ENCODE data around the gene DUOXA1.
"Not testable (repeated sequence)": the region's sequence is repeated elsewhere in the genome, so short reads cannot be mapped to it uniquely, and the experiment has no call there.

DUOXA1 gene

DNA sequence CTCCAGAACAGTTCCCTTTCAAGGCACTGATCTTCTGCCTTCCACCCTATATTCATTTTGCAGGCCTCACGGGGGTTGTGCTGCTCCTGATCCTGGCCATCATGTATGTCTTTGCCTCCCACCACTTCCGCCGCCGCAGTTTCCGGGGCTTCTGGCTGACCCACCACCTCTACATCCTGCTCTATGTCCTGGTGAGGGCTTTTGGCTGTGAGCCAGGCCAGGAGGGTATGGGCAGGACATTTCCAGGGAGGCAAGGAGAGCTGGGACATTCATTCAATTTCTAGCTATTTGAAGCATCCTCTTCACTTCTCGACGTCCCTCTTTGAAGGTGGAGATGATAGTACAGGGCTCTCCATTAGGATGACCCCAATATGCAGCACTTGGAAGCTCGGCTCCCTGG lies 26.1 kb upstream of the DUOXA1 start:
- in situ Hi-C loops (cut with MboI; ENCODE audit: low sequenced_read_pairs) = loop anchor here (25.0 kb wide), 1 partner anchor 457 kb away; no protein-coding TSS in a partner anchor

DNA sequence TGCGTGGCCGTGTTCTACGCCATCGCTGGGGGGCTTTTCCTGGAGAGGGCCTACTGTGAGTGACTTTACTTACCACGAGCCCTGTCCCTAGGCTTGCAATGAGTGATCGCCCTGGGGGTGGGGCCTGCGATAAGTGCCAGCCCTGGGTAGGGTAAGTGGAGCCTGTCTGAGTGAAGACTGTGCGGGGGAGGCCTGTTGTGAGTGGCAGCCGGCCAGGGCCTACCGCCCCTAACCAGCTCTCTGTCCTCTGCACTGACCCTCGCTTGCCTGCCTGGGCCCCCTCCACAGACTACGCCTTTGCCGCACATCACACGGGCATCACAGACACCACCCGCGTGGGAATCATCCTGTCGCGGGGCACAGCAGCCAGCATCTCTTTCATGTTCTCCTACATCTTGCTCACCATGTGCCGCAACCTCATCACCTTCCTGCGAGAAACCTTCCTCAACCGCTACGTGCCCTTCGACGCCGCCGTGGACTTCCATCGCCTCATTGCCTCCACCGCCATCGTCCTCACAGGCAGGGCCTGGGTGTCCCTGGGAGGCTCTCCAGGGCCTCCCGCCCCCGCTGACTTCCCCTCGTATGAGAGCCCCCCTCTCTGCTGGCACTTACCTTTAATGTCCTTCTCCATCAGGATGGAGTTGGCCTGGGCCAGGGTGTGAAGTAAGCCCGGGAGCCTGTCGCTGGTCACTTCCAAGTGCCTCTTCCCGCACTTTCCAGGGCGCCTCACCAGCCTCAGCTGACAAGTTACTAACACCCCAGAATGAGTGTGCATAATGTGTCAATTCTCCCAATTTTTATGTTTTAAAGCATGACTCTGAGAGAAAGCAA lies 22.5 kb upstream of the DUOXA1 start:
- in situ Hi-C loops (cut with MboI; ENCODE audit: low sequenced_read_pairs) = loop anchor here (25.0 kb wide), 1 partner anchor 460 kb away; no protein-coding TSS in a partner anchor

DNA sequence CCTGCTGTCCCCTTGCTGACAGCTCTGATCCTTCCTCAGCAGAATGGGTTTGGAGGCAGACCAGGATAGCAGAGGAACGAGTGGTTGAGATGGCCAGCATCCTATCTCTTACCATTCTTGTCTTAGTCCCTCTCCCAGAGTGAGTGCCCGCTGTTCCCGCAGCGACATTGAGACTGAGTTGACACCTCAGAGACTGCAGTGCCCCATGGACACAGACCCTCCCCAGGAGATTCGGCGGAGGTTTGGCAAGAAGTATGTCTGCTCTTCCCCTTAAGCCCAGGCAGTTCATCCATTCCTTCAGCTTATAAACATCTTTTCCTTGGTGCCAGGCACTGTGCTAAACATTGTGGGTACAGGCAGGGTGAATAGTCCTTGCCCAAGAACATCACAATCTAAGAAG lies 21.3 kb upstream of the DUOXA1 start:
- in situ Hi-C loops (cut with MboI; ENCODE audit: low sequenced_read_pairs) = loop anchor here (25.0 kb wide), 1 partner anchor 461 kb away; no protein-coding TSS in a partner anchor

DNA sequence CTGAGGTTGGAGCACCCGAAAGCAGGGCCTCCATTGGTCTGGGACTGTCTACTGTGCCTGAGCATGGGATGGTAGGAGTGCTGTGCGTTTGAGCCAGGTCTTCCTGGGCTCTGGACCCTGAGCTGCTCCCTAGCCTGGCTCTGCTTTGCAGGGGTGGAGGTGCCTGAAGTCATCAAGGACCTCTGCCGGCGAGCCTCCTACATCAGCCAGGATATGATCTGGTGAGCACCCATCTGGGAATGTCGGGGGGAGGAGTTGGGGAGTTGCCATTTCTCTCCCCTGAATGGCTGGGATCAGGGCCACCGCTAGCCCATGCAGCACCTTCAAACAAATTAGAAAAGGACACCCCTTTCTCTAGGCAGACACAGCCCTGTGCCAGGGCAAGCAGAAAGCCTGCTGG lies 20.8 kb upstream of the DUOXA1 start:
- in situ Hi-C loops (cut with MboI; ENCODE audit: low sequenced_read_pairs) = loop anchor here (25.0 kb wide), 1 partner anchor 462 kb away; no protein-coding TSS in a partner anchor

DNA sequence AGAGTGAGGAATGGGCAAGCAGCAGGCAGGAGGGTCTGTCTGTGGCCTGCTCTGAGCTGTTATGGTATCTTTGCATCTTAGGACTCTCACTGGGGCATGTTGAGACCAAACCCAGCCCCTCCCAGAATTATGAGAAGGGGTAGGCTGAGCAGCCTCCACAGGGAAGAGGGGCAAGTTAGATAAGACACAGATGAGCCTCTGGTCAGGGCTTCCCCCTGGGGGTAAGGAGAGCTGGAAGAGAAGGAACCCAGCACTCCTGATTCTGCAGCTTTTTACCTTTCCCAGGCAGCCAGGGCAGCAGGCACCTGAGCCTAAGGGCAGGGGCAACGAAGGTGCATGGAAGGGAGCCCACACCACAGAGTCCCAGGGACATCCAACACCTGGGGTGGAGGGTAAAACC lies 19.4 kb upstream of the DUOXA1 start:
- in situ Hi-C loops (cut with MboI; ENCODE audit: low sequenced_read_pairs) = no loop called here

DNA sequence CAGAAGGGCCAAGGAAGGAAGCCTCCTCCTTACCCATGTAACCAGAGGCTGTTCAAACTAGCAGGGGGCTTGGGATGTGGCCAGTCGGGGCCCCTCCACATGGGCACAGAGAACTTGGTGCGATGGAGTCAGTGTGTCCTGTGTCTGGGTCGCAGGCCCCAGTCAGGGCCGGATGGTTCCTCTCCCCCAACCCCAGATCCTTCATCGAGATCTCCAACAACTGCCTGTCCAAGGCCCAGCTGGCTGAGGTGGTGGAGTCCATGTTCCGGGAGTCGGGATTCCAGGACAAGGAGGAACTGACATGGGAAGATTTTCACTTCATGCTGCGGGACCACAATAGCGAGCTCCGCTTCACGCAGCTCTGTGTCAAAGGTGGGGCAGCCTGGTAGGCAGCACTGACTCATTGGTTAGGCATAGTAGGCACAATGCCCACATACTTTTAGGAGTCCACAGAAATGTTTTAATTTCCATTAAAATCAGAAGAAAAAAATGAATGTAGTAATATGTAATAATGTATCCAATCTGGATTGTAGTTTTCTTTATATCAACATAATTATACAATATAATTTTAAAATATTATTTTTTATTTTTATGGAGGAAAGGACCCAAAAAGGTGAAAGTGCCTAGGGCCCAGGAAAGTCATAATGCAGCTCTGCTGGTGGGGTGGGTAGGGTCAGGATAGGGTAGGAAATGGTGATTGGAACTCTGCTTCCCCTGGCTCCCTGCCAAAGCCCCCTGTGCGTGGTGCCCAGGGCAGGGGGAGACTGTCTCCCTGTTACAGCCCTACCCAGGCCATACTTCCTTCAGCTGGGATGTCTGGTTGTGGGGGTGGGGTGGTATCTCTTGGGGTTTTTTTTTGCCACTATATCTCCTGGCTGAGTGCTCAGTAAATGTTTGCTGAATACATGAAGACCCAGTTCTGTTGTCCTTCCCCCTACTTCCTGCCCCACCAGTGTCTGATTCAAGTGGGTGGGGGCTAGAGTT lies 18.7 kb upstream of the DUOXA1 start:
- in situ Hi-C loops (cut with MboI; ENCODE audit: low sequenced_read_pairs) = no loop called here

DNA sequence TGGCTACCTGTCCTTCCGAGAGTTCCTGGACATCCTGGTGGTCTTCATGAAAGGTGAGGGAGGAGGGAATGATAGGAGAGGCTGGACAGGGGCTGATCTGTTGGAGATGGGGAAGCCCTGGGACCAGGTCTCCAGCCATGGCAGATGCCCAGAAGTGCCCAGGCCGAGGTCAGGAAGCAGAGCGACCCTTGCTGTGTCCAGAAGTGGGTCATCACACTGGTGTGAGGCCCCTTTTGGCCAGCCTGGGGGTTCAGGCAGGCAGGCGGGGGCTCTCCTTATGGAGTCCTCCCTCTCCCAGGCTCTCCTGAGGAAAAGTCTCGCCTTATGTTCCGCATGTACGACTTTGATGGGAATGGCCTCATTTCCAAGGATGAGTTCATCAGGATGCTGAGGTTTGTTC lies 17.9 kb upstream of the DUOXA1 start:
- in situ Hi-C loops (cut with MboI; ENCODE audit: low sequenced_read_pairs) = no loop called here

DNA sequence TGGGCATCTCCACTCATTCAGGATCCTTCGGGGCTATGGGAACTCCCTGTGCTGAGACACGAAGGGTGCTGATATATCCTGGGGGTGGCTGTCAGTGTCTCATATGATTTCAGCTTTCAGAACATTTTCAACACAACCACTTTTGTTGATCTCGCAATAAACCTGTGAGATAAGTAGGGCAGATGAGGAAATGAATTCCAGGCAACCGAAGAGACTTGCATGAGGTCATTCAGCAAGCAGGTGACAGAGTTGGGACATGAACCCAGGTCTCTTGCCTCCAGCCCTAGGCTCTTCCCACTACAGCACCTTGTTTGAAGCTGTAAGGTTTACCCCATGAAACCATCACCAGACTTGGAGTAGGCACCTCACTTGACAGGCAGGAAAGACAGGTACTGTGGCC lies 16.7 kb upstream of the DUOXA1 start:
- in situ Hi-C loops (cut with MboI; ENCODE audit: low sequenced_read_pairs) = no loop called here

DNA sequence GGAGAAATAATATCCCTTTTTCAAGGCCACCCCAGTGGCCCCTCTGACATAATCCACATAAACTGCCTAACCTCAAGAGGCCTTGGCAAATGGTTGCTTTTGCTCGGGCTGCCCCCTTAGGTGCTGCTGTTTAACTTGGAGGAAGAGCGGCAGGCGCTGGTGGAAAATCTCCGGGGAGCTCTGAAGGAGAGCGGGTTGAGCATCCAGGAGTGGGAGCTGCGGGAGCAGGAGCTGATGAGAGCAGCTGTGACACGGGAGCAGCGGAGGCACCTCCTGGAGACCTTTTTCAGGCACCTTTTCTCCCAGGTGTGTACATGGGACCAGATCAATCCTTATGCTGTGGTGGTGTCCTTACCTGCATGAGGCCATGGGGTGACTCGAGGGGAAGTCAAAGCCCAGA lies 15.1 kb upstream of the DUOXA1 start:
- in situ Hi-C loops (cut with MboI; ENCODE audit: low sequenced_read_pairs) = no loop called here

DNA sequence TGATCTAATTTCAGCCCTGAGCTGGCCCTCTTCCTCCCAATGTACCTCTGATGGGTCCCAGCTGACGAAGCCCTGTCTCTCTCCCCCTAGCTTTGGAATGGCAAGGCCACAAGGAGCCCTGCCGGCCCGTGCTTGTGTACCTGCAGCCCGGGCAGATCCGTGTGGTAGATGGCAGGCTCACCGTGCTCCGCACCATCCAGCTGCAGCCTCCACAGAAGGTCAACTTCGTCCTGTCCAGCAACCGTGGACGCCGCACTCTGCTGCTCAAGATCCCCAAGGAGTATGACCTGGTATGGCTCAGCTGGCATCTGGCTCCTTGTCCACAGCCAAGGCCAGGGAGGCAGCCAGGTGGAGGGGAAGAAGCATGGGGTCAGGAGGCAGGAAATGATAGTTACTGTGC lies 14.3 kb upstream of the DUOXA1 start:
- in situ Hi-C loops (cut with MboI; ENCODE audit: low sequenced_read_pairs) = no loop called here

DNA sequence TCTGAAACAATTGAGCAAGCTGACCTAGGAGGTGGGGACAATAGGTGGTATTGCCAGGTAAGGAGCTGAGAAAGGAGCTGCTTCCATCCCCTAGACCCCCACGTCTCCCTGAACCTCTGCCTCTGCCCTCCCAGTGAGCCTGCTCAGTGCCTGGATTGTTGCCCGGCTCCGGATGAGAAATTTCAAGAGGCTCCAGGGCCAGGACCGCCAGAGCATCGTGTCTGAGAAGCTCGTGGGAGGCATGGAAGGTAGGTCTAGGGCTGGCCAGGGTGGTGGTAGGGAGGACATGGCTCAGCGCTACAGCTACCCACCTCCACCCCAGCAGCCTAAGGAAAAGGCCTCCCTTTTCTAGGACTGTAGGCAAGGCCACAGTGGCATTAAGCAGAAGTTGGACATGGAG lies 13.4 kb upstream of the DUOXA1 start:
- in situ Hi-C loops (cut with MboI; ENCODE audit: low sequenced_read_pairs) = no loop called here

DNA sequence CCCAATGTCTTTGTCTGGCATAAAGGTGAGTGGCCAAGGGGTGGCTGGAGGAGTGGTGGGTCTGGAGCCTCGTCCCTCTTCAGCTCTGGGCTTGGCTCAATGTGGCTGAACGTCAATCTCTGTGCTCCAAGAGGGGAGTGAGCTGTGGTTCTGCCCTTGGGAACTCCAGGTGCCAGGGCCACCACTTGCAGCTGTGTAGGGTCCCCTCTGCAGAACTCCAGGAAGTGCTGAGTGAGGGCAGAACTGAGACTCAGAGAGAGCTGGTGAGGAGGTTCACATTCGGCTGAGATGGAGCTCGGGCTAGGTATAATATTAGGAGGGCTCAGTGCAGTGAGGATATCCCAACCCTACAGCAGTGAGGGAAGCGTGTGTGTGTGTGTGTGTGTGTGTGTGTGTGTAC lies 11.7 kb upstream of the DUOXA1 start:
- in situ Hi-C loops (cut with MboI; ENCODE audit: low sequenced_read_pairs) = no loop called here

DNA sequence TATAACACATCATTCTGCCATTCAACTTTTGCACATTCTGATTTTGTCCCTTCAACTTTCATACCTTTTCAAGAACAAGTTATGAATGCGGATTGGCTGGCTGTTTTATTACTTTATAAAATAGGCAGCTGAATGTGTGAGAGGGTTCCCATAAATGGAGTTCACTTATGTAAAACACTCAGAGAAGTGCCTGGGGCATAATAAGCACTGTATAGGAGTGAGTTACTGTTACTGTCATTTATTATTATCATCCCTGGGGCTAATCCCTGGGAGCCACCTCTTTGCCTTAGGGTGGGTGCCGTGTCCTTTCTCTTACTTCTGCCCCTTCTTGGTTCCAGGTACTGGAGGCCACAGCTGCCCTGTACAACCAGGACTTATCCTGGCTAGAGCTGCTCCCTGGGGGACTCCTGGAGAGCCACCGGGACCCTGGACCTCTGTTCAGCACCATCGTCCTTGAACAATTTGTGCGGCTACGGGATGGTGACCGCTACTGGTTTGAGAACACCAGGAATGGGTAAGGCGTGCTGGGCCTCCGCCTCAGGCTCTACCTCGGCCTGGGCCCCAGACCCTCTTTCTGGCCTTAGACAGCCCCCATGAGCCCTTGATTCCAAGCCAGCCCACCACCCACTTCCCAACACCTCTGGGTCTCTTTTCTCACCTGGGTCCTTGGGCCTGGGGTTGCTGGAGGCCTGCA lies 11.0 kb upstream of the DUOXA1 start:
- in situ Hi-C loops (cut with MboI; ENCODE audit: low sequenced_read_pairs) = no loop called here

DNA sequence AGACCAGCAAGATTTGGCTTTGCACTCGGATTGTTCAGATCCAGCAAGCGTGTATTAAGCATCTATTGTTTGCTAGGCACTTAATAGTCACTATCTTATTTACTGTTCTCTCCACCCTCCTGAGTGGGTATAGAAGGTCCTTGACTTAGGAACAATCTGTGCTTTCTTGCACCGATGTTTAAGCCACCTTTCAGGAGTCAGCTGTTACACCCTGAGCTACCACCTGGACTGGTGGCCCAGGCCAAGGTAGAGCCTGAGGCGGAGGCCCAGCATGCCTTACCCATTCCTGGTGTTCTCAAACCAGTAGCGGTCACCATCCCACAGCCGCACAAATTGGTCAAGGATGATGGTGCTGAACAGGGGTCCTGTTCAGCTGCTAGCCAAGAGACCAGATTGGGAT lies 10.1 kb upstream of the DUOXA1 start:
- in situ Hi-C loops (cut with MboI; ENCODE audit: low sequenced_read_pairs) = no loop called here

DNA sequence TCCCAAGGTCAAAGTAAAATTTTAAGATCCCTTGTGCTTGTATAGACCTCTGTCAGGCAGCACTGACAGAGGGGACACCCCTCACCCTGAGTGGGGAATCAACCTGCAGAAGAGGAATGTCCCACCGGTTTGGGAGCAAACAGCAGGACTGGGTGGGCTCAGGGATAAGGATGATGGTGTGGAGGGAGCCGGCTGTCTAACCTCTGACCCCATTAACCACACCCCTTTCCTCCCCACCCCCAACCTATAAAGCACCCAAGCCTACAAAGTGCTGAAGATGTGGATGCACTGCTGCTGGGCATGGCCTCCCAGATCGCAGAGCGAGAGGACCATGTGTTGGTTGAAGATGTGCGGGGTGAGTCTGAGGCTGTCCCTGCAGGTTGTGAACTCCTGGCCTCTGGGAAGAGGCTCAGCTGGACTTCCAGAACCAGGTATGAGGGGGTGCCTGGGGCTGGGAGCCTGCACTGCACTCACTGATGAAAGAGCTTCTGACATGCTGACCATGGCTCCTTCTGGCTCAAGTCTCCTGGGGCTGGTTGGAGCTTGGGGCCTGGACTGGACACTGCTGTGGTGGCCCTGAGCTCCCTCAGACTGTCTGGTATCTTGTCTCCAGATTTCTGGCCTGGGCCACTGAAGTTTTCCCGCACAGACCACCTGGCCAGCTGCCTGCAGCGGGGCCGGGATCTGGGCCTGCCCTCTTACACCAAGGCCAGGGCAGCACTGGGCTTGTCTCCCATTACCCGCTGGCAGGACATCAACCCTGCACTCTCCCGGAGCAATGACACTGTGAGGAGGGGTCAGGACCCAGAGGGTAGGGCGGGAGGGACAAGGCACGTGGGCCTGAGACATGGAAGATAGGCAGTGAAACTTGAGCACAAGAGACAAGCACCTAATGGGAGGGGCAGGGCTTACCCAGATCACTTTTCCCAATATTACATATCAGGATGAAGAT lies 9.4 kb upstream of the DUOXA1 start:
- in situ Hi-C loops (cut with MboI; ENCODE audit: low sequenced_read_pairs) = no loop called here

DNA sequence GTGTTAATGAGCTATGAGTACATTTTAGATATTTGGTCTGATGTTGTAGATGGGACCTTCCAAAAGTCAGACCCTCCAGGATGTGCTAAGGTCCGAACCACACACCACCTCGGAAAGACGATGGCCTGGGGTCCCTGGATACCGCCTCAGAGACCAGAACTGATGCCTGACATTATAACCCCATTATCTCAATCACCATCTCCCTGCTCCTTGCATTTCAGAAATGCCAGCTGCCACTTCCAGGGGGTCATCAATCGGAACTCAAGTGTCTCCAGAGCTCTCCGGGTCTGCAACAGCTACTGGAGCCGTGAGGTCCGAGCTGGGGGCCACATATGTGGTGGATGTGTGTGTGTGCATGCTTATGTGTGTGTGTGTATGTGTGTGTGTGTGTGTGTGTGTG lies 8.0 kb upstream of the DUOXA1 start:
- in situ Hi-C loops (cut with MboI; ENCODE audit: low sequenced_read_pairs) = no loop called here

DNA sequence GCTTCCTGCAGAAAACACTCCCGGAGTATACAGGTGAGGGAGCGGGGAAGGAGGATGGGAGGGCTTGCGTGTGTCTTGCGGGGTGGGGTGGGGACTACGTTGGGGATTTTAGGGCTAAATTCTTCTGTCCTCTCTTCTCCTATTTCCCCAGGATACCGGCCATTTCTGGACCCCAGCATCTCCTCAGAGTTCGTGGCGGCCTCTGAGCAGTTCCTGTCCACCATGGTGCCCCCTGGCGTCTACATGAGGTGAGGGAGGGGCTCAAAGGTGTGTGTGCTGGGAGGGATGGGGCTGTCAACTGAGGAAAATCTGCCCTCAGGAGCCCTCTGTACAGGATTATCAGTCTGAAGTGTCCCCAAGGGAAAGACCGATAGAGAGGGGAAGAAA lies 6.7 kb upstream of the DUOXA1 start:
- in situ Hi-C loops (cut with MboI; ENCODE audit: low sequenced_read_pairs) = no loop called here

DNA sequence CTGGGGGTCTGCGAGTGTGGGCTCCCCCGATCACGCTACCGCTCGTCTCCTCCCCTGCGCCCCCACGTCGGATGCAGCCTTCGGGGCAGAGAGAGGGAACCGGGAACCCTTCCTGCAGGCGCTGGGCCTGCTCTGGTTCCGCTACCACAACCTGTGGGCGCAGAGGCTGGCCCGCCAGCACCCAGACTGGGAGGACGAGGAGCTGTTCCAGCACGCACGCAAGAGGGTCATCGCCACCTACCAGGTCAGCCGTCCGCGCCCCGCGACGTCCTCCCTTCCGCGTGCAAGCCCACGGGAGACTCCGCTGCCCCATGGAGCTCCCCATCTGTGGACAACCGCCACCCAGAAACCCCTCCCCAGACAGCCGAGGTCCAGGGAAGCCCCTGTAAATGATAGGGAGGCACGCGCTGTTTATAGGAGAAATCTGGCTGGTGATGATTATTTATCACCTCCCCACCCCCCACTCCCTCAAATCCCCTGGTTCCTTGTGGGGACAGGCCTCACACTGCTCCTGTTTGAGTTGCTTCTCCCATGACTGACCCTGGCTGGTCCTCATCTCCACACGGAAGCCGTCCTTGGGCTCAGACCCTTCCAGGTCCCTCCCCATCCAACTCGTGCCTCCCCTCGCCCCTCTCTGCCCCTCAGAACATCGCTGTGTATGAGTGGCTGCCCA lies 6.2 kb upstream of the DUOXA1 start:
- in situ Hi-C loops (cut with MboI; ENCODE audit: low sequenced_read_pairs) = not testable (repeated sequence)

All from HL-60/S4 (cell line).